Keratinocyte (primary cell): Measurements from ENCODE around the gene PAN2. TPM values are rescaled to one million over a fixed set of nuclear protein-coding genes. Genes with fewer than 3 reads are reported as not detected.

Source experiments
- DNase-seq: peaks from one replicate; pipeline ENCODE4 v3.0.0-alpha.2; 2011; ENCODE audit warnings: low read depth, missing footprints, low spot score
- FAIRE-seq: peaks from 2 replicates; lab custom pipeline; 2011; peaks lifted over from hg19 to GRCh38; lab: Jason Lieb, UNC
- H2AFZ ChIP-seq: 2 replicates; pipeline ENCODE4 v1.6.0; 2012; ENCODE audit warnings: low read length, control low read depth, inconsistent platforms; ENCODE audit not compliant: control insufficient read depth
- H3K27ac ChIP-seq: 2 replicates; pipeline ENCODE4 v1.5.1; 2011; ENCODE audit warnings: low read length; ENCODE audit not compliant: control insufficient read depth, insufficient read depth
- H3K27me3 ChIP-seq: 3 replicates; pipeline ENCODE4 v1.6.0; 2011; ENCODE audit warnings: low read length; ENCODE audit not compliant: control insufficient read depth, insufficient read depth; ENCODE audit errors: extremely low read depth
- H3K36me3 ChIP-seq, 2 experiments: 2 replicates in 1 of 2; 3 replicates in 1 of 2; pipeline ENCODE4 v1.5.1; 2011; ENCODE audit warnings: low read length in 2 of 2, mild to moderate bottlenecking in 1 of 2; ENCODE audit not compliant: control insufficient read depth in 2 of 2, insufficient read depth in 2 of 2; ENCODE audit errors: extremely low read depth in 1 of 2
- H3K4me1 ChIP-seq: 3 replicates; pipeline ENCODE4 v1.5.1; 2011; ENCODE audit warnings: low read length; ENCODE audit not compliant: control insufficient read depth, insufficient read depth; ENCODE audit errors: extremely low read depth
- H3K4me2 ChIP-seq: 3 replicates; pipeline ENCODE4 v1.6.0; 2011; ENCODE audit warnings: low read depth, low read length; ENCODE audit not compliant: control insufficient read depth, insufficient read depth; ENCODE audit errors: extremely low read depth
- H3K4me3 ChIP-seq, 3 experiments: fragments of 200-600 bp in 1 of 3; sonication (generic) in 1 of 3; 2 replicates in 2 of 3; 3 replicates in 1 of 3; pipeline ENCODE4 v1.5.1; 2011 to 2016; ENCODE audit warnings: low read length in 3 of 3, mild to moderate bottlenecking in 3 of 3, control low read depth in 2 of 3, inconsistent platforms in 1 of 3, low read depth in 1 of 3, mixed read lengths in 1 of 3, mixed run types in 1 of 3, moderate library complexity in 1 of 3; ENCODE audit not compliant: control insufficient read depth in 2 of 3, insufficient read depth in 2 of 3; ENCODE audit errors: extremely low read depth in 1 of 3
- H3K79me2 ChIP-seq: 2 replicates; pipeline ENCODE4 v1.6.0; 2012; ENCODE audit warnings: low read length; ENCODE audit not compliant: control insufficient read depth, insufficient read depth
- H3K9ac ChIP-seq: 3 replicates; pipeline ENCODE4 v1.6.0; 2011; ENCODE audit warnings: low read length; ENCODE audit not compliant: control insufficient read depth, insufficient read depth; ENCODE audit errors: extremely low read depth
- H3K9me1 ChIP-seq: 3 replicates; pipeline ENCODE4 v1.6.0; 2011; ENCODE audit warnings: low read length; ENCODE audit not compliant: control insufficient read depth, insufficient read depth; ENCODE audit errors: extremely low read depth
- H3K9me3 ChIP-seq: 2 replicates; pipeline ENCODE4 v1.5.1; 2012; ENCODE audit warnings: low read depth, low read length; ENCODE audit not compliant: control insufficient read depth
- H4K20me1 ChIP-seq: 3 replicates; pipeline ENCODE4 v1.6.0; 2011; ENCODE audit warnings: low read length; ENCODE audit not compliant: control insufficient read depth, insufficient read depth; ENCODE audit errors: extremely low read depth
- EZH2 ChIP-seq: IDR thresholded peaks from one replicate; pipeline ENCODE4 v1.6.1; 2012; ENCODE audit warnings: inconsistent platforms, mild to moderate bottlenecking, low read length, moderate library complexity
- dilution Hi-C: fragments of 300-500 bp; cut with MboI; formaldehyde crosslinking; loops from one replicate; pipeline ENCODE4 v1.7.0; 2020; ENCODE audit warnings: low sequenced_read_pairs; ENCODE audit not compliant: extremely low pct_ligation_motif_present
- polyA plus RNA-seq, 5 experiments: library from polyadenylated mRNA; depleted of rRNA in 3 of 5; stranded (reverse) in 3 of 5; stranded (forward) in 1 of 5; unstranded in 1 of 5; fragments of >200 nt; gene quantifications; 1 replicate in 1 of 5; 2 replicates in 3 of 5; 3 replicates in 1 of 5; pipeline versions ENCODE4 v1.2.1 to v1.2.3, GENCODE V29; 2011 to 2012; ENCODE audit warnings: missing spikeins in 2 of 5, low read depth in 1 of 5, low replicate concordance in 1 of 5
- TF ChIP-seq, protein P1 (sequence below), 3 experiments: IDR thresholded peaks in 1 of 3; conservative IDR thresholded peaks in 1 of 3; optimal IDR thresholded peaks in 1 of 3; 2 replicates in 2 of 3; 3 replicates in 1 of 3; pipeline versions ENCODE3 to v1.5.1; 2011; ENCODE audit warnings: low read length in 3 of 3, mild to moderate bottlenecking in 3 of 3, moderate library complexity in 2 of 3, control low read depth in 1 of 3, inconsistent platforms in 1 of 3; ENCODE audit not compliant: insufficient read depth in 2 of 3; ENCODE audit errors: extremely low read depth in 1 of 3

PAN2 gene
- polyA plus RNA-seq, 1 donor (not counting 4 experiments of a cell fraction or from before 2014, with no cell fraction given), result 26.3 TPM

DNA sequence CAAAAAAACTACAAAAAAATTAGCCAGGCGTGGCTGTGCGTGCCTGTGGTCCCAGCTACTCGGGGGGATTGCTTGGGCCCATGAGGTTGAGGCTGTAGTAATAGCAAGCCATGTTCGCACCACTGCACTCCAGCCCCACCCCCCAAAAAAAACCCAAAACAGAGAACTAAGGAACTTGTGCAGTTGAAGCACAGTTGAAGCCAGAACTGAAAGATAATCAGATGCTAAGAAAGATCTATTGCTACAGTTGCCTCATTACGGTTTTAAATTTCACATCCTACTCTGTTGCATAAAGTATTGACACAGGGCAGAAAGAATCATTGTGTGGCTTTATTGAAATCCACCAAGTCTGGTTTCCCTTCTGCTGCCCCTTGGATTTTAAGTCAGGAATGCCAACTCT, 37.5 kb downstream of the PAN2 start:
- no peak overlapping the region for H3K4me2 ChIP-seq

DNA sequence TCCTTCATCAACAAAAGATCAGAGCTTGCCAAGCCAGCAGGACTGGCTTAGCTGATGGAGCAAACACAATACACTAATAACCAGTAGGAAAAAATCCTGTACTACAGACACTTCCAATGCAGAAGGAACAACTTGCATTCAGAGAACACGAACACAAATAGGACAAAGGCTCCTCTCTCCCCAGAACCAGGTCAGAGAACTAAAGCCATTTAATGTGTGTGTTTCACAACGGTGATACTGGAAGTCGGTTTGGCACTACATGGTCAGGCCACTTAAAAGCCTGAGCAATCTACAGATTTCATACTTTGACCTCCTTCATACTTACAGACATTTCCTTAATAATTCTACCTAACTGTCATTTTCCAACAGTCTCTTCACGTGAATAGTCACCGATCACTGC, 40.0 kb downstream of the PAN2 start:
- Histone ChIP-seq H3K4me2 (no peak overlapping the region), H2AFZ (no peak overlapping the region), H4K20me1 (peaks cover 4% of the 10 kb centered on the region), H3K36me3 (peaks cover 9% of the 10 kb centered on the region in 2 experiments), H3K27ac (no peak overlapping the region), H3K79me2 (peaks cover 74% of the 10 kb centered on the region), H3K9ac (no peak overlapping the region), H3K9me3 (no peaks in the 10 kb centered on the region), H3K4me3 (no peak overlapping the region), H3K4me1 (peaks cover 25% of the 10 kb centered on the region), H3K27me3 (no peaks in the 10 kb centered on the region), H3K9me1 (no peaks in the 10 kb centered on the region)
- no peak for TF ChIP-seq EZH2
- TF ChIP-seq, protein P1, sequence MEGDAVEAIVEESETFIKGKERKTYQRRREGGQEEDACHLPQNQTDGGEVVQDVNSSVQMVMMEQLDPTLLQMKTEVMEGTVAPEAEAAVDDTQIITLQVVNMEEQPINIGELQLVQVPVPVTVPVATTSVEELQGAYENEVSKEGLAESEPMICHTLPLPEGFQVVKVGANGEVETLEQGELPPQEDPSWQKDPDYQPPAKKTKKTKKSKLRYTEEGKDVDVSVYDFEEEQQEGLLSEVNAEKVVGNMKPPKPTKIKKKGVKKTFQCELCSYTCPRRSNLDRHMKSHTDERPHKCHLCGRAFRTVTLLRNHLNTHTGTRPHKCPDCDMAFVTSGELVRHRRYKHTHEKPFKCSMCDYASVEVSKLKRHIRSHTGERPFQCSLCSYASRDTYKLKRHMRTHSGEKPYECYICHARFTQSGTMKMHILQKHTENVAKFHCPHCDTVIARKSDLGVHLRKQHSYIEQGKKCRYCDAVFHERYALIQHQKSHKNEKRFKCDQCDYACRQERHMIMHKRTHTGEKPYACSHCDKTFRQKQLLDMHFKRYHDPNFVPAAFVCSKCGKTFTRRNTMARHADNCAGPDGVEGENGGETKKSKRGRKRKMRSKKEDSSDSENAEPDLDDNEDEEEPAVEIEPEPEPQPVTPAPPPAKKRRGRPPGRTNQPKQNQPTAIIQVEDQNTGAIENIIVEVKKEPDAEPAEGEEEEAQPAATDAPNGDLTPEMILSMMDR (optimal IDR thresholded peaks at IDR 0.05 in 1 of 3, IDR thresholded peaks at IDR 0.05 in 1 of 3, conservative IDR thresholded peaks at IDR 0.05 in 1 of 3; ENCODE audit: extremely low read depth in 1 of 3, insufficient read depth in 2 of 3, low read length in 3 of 3), result no peak
- dilution Hi-C loops, result no loop called here
- DNase-seq, result no peak
- no peak for FAIRE-seq

More for the DNA sequence above, 37.5 kb downstream of the PAN2 start:
- Histone ChIP-seq H3K9me1 (no peaks in the 10 kb centered on the region), H3K36me3 (peaks cover 6 to 9% of the 10 kb centered on the region in 2 experiments), H3K27me3 (no peaks in the 10 kb centered on the region), H3K9me3 (no peaks in the 10 kb centered on the region), H3K4me3 (no peak overlapping the region), H2AFZ (no peak overlapping the region), H3K4me1 (peaks cover 32% of the 10 kb centered on the region), H3K9ac (no peak overlapping the region), H4K20me1 (peaks cover 4% of the 10 kb centered on the region), H3K27ac (no peak overlapping the region), H3K79me2 (peaks cover 67% of the 10 kb centered on the region)
- TF ChIP-seq EZH2, result no peak
- TF ChIP-seq, protein P1 (optimal IDR thresholded peaks at IDR 0.05 in 1 of 3, IDR thresholded peaks at IDR 0.05 in 1 of 3, conservative IDR thresholded peaks at IDR 0.05 in 1 of 3; ENCODE audit: extremely low read depth in 1 of 3, insufficient read depth in 2 of 3, low read length in 3 of 3), result no peak
- FAIRE-seq (no peak), DNase-seq (no peak)
- dilution Hi-C loops, result no loop called here
